Effector CD8-positive, alpha-beta T cell (primary cell): ENCODE measurements around the gene SORCS2.

Source experiments
- DNase-seq: peaks from one replicate; lab custom pipeline; 2025; lab: John Stamatoyannopoulos, UW

The SORCS2 gene

DNA sequence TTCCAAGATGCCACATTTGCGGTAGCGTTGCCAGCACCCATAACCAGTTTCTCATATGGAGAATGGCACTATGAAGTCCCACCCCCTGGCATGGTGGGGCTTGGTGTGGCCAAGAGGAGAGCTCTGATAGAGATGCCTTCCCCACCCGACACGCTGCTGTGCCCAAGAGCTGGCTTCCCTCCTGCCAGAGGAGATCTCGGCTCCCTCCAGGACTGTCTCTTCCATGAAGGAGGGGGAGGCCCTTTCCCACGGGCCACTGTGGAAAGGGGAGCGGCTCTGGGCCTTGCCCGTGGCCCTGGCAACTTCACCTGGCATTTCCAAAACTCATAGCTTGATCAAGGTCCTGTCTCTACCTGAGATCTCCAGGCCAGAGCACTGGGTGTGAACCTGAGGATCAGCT lies 459.7 kb downstream of the SORCS2 start:
- no peak for DNase-seq

- DNase-seq: no peak
These were observed 460.1 kb downstream of the SORCS2 start for GRCh38 chr4:7652451-7652881.

GRCh38 chr4:7652906-7653305 lies 460.6 kb downstream of the SORCS2 start:
- no peak for DNase-seq

DNA sequence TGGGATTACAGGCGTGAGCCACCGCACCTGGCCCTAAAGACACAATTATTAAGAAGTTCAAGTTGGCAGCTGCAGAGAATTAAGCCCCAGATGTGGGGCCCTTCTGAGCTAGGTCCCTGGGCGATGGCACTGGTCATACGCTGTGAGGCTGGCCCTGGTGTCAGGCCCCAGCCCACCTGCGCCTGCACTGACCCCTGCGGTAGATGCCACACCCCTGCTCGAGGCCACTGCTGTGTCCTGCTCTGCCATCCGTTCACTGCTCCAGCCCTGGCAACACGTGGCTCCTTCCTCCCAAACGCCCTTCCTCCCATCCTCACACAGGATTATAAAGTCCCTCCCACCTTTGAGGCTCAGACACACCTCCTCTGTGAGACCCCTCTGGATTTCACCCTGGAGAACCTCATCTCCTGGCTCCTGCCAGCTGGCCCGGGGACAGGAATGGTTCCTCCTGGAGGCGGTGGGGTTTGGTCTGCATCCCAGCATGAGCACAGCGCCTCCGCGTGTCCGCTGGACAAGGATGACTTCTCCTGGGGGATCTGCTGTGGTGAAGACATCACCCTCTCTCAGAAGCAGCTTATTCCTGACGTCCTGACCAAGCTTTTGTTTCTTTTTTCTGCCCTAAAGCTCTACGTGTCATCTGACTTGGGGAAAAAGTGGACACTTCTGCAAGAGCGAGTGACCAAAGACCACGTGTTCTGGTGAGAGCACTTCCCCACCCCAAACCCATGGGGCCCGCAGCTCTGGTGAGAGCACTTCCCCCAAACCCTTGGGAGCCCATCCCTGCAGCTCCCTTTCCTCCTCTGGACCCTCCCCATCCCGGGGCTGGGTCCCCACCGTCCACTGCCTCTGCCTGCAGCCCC lies 461.4 kb downstream of the SORCS2 start:
- no peak for DNase-seq

DNA sequence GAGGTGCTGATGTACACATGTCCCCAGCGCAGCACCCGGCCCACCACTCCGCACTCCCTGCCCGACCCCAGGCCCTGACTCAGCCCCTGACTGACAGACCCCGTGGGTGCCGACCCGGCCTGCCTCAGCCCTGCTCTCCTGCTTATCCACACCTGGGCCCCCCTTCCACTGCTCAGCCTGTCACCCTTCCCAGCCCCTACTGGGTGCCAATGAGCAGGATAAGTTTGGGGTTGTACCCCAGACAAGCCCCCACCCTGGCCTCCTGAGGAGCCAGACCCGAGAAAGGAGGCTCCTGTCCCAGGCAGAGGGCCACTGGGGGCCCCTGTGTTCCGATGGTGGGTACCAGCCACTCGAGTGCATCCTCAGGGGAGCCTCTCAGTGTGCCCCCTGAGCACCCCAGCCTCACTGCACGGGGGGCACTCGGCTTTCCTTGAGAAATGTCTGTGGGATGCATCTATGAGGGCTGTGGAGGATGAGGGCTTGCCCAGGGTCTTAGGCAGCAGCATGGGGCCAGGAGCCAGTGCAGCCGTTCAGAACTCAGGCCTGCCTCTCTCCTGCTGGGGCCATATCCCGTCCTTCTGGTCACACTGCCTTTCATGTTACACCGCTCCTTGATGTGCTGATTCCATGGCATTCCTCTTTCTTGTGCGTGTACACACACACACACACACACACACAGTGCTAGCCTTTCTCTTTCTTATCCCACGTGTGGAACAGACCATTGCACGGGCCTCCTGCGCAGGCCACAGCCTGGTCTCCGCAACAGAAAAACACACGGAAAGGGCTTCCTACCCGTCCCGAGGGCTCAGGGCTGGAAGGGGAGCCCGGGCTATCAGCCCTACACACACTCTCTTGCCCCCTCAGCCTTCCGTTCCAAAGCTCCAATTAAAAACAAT lies 462.5 kb downstream of the SORCS2 start:
- no peak for DNase-seq

DNA sequence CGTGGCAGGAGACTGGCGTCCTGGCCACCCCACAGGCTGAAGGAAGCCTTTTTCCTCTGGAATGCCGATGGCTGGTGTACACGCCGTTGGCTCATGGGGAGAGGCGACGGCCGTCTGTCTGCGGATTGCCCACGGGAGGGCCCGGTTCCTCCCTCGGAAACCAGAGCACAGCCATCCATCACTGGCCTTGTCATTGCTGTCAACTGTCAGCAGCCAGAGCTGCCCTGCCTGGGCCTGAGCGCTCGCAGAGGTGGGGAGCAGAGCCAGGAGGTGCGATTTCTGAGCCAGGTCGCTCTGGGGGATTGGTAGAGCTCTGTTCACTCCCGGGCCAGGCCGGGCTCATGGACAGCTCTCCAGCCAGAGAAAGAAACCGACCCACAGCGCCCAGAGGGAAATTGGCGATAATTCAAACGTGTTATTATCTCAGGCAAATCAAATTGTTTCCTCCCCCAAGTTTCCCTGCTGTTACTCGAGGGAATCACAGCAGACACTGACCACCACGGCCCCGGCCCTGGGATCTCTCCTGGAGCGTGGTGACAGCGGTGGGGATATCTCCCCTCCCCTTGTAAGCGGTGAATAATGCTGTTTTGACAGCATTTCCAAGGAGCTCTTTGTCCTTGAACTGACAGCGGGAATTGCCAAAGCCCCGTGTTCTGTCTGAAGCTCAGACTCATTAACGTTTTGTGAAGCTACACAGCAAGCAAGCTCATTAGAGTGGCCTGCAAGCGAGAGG lies 463.3 kb downstream of the SORCS2 start:
- DNase-seq: no peak

GRCh38 chr4:7656244-7656800 lies 464.0 kb downstream of the SORCS2 start:
- no peak for DNase-seq

DNA sequence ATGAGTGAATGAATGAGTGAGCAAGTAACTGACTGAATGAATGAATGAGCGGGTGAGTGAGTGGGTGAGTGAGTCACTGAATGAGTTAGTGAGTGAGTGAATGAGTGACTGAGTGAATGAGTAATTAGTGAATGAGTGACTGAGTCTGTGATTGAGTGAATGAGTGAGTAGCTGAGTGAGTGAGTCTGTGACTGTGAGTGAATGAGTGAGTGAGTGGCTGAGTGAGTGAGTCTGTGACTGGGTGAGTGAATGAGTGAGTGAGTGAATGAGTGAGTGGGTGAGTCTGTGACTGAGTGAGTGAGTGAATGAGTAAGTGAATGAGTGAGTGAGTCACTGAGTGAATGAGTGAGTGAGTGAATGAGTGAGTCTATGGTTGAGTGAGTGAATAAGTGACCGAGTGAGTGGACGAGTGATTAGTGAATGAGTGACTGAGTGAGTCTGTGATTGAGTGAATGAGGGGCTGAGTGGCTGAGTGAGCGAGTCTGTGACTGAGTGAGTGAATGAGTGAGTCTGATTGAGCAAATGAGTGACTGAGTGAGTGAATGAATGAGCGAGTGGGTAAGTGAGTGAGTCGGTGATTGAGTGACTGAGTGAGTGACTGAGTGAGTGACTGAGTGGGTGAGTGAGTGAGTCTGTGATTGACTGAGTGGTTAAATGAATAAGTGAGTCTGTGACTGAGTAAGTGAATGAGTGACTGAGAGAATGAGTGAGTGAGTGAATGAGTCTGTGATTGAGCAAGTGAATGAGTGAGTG lies 465.4 kb downstream of the SORCS2 start:
- no peak for DNase-seq

DNA sequence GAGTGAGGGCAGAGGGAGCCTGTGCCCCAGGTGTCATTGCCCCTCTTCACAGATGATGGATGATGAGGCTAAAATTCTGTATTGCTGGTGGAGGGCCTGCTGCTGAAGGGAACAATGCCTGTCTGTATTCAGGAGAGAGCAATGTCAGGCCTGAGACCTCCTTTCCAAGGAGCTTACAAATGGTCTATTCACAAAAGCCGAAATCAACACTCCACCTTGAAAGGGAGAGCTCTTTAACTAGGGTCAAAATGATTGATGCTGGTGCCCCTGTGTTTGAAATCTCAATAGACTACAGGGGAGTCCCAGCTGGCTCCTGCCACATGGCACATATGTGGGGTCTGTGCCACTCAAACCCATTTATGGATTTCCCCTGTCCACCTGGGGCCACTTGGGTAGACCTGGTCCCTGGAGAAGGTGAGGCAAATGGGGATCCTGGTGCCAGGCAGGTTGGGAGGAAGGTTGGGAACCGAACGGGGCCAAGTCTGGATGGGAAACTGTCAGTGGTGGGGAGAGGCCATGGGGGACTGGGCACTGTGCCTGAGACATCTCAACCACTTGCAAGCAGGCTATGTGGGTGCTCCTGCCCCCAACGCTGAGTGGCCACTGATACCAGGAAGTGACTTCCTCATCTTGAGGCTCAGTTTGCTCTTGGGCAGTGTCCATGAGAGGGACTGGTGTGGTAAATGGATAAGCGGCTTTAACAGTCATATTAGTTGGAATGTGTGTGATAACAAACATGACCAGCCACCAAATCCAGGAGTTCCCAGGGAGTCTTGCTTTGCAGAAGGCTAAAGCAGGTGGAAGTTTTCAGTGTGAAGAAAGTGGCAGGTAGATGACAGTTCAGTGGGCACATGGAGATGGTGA lies 466.2 kb downstream of the SORCS2 start:
- DNase-seq: no peak

- no peak for DNase-seq
These were observed 467.3 kb downstream of the SORCS2 start for GRCh38 chr4:7659429-7660175.

GRCh38 chr4:7660176-7661039 lies 468.1 kb downstream of the SORCS2 start:
- no peak for DNase-seq

- DNase-seq: no peak
These were observed 468.9 kb downstream of the SORCS2 start for GRCh38 chr4:7661066-7661748.

DNA sequence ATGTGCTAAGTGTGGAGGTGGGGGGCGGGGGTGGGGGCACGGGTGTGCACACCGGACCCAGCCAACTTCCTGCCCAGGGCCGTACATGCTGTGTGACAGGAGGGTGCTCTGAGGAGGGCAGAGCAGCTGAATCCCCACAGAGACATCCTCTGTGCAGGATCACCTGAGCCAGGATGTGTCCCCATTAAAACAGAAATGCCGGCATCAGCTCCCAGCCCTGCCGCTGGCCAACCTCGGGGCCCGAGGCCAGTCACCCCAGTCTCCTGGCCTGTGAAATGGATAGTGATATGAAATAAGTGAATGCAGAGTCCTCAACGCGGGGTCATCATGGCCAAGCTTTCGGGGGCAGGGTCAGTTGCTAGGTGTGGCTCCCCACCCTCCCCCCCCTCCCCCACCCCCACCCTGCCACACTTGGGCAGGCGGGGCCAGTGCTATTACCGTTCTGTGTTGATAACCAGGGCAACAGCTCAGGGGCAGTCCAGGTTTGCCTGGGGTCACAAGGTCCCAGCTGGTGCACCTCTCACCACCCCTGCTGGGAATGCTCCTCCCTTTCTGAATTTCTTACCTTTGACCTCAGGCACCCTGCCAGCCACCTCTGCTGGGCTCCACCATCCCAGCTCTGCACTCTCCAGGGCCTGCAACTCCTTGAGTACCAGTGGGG lies 469.6 kb downstream of the SORCS2 start:
- no peak for DNase-seq

GRCh38 chr4:7662507-7662846 lies 470.1 kb downstream of the SORCS2 start:
- DNase-seq: no peak

- DNase-seq: no peak
These were observed 470.8 kb downstream of the SORCS2 start for GRCh38 chr4:7663075-7663541.

DNA sequence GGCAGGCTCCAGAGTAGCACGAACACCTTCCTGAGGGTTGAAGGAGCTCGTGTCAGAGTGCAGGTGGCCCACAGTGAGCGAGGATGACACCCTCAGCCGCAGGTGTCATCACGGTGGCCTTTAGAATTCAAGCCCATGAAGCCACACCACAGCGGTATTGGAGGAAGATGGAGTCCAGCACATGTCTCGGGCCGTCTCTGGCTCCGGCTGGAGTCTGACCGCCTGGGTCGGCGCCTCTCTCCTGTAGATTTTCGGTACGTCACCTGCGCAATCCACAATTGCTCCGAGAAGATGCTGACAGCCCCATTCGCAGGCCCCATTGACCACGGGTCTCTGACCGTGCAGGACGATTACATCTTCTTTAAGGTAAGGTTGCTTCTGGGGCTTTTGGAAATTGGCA lies 471.8 kb downstream of the SORCS2 start:
- no peak for DNase-seq

DNA sequence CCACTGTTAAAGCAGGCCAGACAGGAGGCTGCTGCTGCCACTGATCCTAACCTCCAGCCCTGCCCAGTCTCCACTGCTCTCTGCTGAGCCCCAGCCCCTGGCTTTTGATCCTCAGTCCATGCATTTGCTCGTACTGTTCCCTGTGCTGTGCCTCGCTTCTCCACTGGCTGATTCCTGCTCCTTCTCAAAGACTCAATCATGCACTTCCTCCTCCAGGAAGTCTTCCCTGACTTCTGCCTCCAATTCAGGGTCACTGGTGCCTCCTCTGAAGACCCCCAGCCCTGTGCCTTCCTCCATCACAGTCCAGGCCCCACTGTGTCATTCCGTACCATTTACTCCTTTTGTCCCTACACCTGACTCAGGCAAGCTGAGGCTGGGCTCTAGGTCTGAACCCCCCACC lies 473.0 kb downstream of the SORCS2 start:
- DNase-seq: no peak
